Measurements from ENCODE around the gene INAVA.

INAVA gene

GRCh38 chr1:200912737-200913407 lies 18.2 kb downstream of the INAVA start:
- DNase-seq (ENCODE audit: low spot score) = no peak
- in situ Hi-C loops (cut with MboI; ENCODE audit: low sequenced_read_pairs, unreplicated experiment) = no loop called here
- no peak for TF ChIP-seq CTCF (IDR thresholded peaks at IDR 0.05; ENCODE audit: borderline replicate concordance, control extremely low read depth, extremely low read depth, insufficient read depth, missing control alignments)

GRCh38 chr1:200916152-200916551 lies 21.5 kb downstream of the INAVA start:
- no peak for TF ChIP-seq CTCF (IDR thresholded peaks at IDR 0.05; ENCODE audit: borderline replicate concordance, control extremely low read depth, extremely low read depth, insufficient read depth, missing control alignments)
- in situ Hi-C loops (cut with MboI; ENCODE audit: low sequenced_read_pairs, unreplicated experiment) = no loop called here
- peak; percentile 29 for DNase-seq (ENCODE audit: low spot score)

- in situ Hi-C loops (cut with MboI; ENCODE audit: low sequenced_read_pairs, unreplicated experiment) = no loop called here
- no peak for TF ChIP-seq CTCF (IDR thresholded peaks at IDR 0.05; ENCODE audit: borderline replicate concordance, control extremely low read depth, extremely low read depth, insufficient read depth, missing control alignments)
- DNase-seq (ENCODE audit: low spot score) = no peak
Observed at GRCh38 chr1:200916681-200917080, 22.0 kb downstream of the INAVA start.

- in situ Hi-C loops (cut with MboI; ENCODE audit: low sequenced_read_pairs, unreplicated experiment) = no loop called here
- no peak for TF ChIP-seq CTCF (IDR thresholded peaks at IDR 0.05; ENCODE audit: borderline replicate concordance, control extremely low read depth, extremely low read depth, insufficient read depth, missing control alignments)
- DNase-seq (ENCODE audit: low spot score) = no peak
Observed at GRCh38 chr1:200917291-200917817, 22.7 kb downstream of the INAVA start.

- no peak for DNase-seq (ENCODE audit: low spot score)
- in situ Hi-C loops (cut with MboI; ENCODE audit: low sequenced_read_pairs, unreplicated experiment) = no loop called here
- TF ChIP-seq CTCF (IDR thresholded peaks at IDR 0.05; ENCODE audit: borderline replicate concordance, control extremely low read depth, extremely low read depth, insufficient read depth, missing control alignments) = no peak
Observed at GRCh38 chr1:200918006-200918405, 23.3 kb downstream of the INAVA start.

- no peak for DNase-seq (ENCODE audit: low spot score)
- no peak for TF ChIP-seq CTCF (IDR thresholded peaks at IDR 0.05; ENCODE audit: borderline replicate concordance, control extremely low read depth, extremely low read depth, insufficient read depth, missing control alignments)
- in situ Hi-C loops (cut with MboI; ENCODE audit: low sequenced_read_pairs, unreplicated experiment) = no loop called here
Observed at GRCh38 chr1:200919386-200919785, 24.7 kb downstream of the INAVA start.
